Neural cell (in vitro differentiated cells): ENCODE measurements around the gene UBE2D1. TPM values are rescaled to one million over a fixed set of nuclear protein-coding genes. Genes with fewer than 3 reads are reported as not detected.

ENCODE experiments used
- H2AFZ ChIP-seq: fragments of 200-600, 300-800 bp; sonication (generic), shearing (Covaris generic); 2 replicates; pipeline ENCODE4 v1.6.0; 2014; ENCODE audit warnings: low read depth, mild to moderate bottlenecking, antibody characterized with exemption, low read length, moderate library complexity
- H3F3A ChIP-seq: fragments of 200-600 bp; shearing (Covaris generic); 2 replicates; pipeline ENCODE4 v1.6.1; 2016; ENCODE audit warnings: mild to moderate bottlenecking, moderate library complexity, mixed read lengths, antibody characterized with exemption, low read length; ENCODE audit not compliant: insufficient read depth, poor library complexity, severe bottlenecking
- H3K27ac ChIP-seq: fragments of 200-600, 300-800 bp; sonication (generic), shearing (Covaris generic); 2 replicates; pipeline ENCODE4 v1.5.1; 2014; ENCODE audit warnings: mild to moderate bottlenecking, low read length, moderate library complexity
- H3K27me3 ChIP-seq: fragments of 300-800, 200-600 bp; sonication (generic), shearing (Covaris generic); 2 replicates; pipeline ENCODE4 v1.6.0; 2014; ENCODE audit warnings: mild to moderate bottlenecking, low read depth, low read length, moderate library complexity; ENCODE audit not compliant: insufficient read depth
- H3K36me3 ChIP-seq: fragments of 300-800, 200-600 bp; sonication (generic), shearing (Covaris generic); 2 replicates; pipeline ENCODE4 v1.5.1; 2014; ENCODE audit warnings: mild to moderate bottlenecking, antibody characterized with exemption, low read length, moderate library complexity; ENCODE audit not compliant: insufficient read depth
- H3K4me2 ChIP-seq: fragments of 300-800, 200-600 bp; sonication (generic), shearing (Covaris generic); 2 replicates; pipeline ENCODE4 v1.6.0; 2014; ENCODE audit warnings: mild to moderate bottlenecking, low read length
- H3K4me3 ChIP-seq: fragments of 300-800, 200-600 bp; sonication (generic), shearing (Covaris generic); 2 replicates; pipeline ENCODE4 v1.5.1; 2014; ENCODE audit warnings: mild to moderate bottlenecking, low read length, moderate library complexity
- H3K79me2 ChIP-seq: fragments of 200-600 bp; shearing (Covaris generic); replicated peaks from 2 replicates; pipeline ENCODE4 v1.6.0; 2014; ENCODE audit warnings: mild to moderate bottlenecking, low read length, moderate library complexity; ENCODE audit not compliant: insufficient read depth
- H3K9ac ChIP-seq: fragments of 300-800, 200-600 bp; sonication (generic), shearing (Covaris generic); 2 replicates; pipeline ENCODE4 v1.6.1; 2016; ENCODE audit warnings: mild to moderate bottlenecking, low read length, mixed read lengths
- H3K9me2 ChIP-seq: fragments of 200-600 bp; shearing (Covaris generic); 2 replicates; pipeline ENCODE4 v1.6.1; 2016; ENCODE audit warnings: mild to moderate bottlenecking, low read length, mixed read lengths; ENCODE audit not compliant: insufficient read depth
- H3K9me3 ChIP-seq: fragments of 200-600, 300-800 bp; sonication (generic), shearing (Covaris generic); 2 replicates; pipeline ENCODE4 v1.6.1; 2016; ENCODE audit warnings: mild to moderate bottlenecking, mixed run types, low read length, moderate library complexity, mixed read lengths
- H4K20me1 ChIP-seq: fragments of 200-600 bp; shearing (Covaris generic); 2 replicates; pipeline ENCODE4 v1.6.1; 2016; ENCODE audit warnings: mild to moderate bottlenecking, mixed run types; ENCODE audit not compliant: insufficient read depth
- EP300 ChIP-seq: fragments of 450-650 bp; conservative IDR thresholded peaks from 2 replicates; pipeline ENCODE4 v1.6.1; 2014; ENCODE audit warnings: antibody characterized with exemption, mild to moderate bottlenecking, moderate library complexity; ENCODE audit not compliant: poor library complexity, severe bottlenecking
- EZH2 ChIP-seq: fragments of 200-600, 300-800 bp; shearing (Covaris generic), sonication (generic); IDR thresholded peaks from 2 replicates; pipeline ENCODE4 v1.6.1; 2014; ENCODE audit warnings: antibody characterized with exemption, low read length, borderline replicate concordance, mild to moderate bottlenecking; ENCODE audit not compliant: insufficient read depth, poor library complexity, severe bottlenecking
- MXI1 ChIP-seq: fragments of 450-650 bp; conservative IDR thresholded peaks from 2 replicates; pipeline ENCODE4 v1.6.1; 2014; ENCODE audit warnings: antibody characterized with exemption, mild to moderate bottlenecking; ENCODE audit not compliant: poor library complexity, severe bottlenecking
- POLR2AphosphoS5 ChIP-seq: IDR thresholded peaks from 2 replicates; pipeline ENCODE4 v1.6.1; 2012
- RAD21 ChIP-seq: fragments of 450-650 bp; conservative IDR thresholded peaks from 2 replicates; pipeline ENCODE4 v1.6.1; 2014; ENCODE audit warnings: antibody characterized with exemption, mild to moderate bottlenecking, moderate library complexity
- SMC3 ChIP-seq: fragments of 450-650 bp; conservative IDR thresholded peaks from 2 replicates; pipeline ENCODE4 v1.6.1; 2014; ENCODE audit warnings: antibody characterized with exemption, mild to moderate bottlenecking, moderate library complexity; ENCODE audit not compliant: poor library complexity
- TAF1 ChIP-seq: IDR thresholded peaks from 2 replicates; pipeline ENCODE4 v1.6.1; 2012; ENCODE audit warnings: low read depth
- polyA plus RNA-seq: library from polyadenylated mRNA; depleted of rRNA; stranded (reverse); fragments of >200 nt; gene quantifications from 2 replicates; pipeline ENCODE4 v1.2.3, GENCODE V29; 2014
- TF ChIP-seq, protein P1 (sequence below): fragments of 450-650 bp; IDR thresholded peaks from 2 replicates; pipeline ENCODE4 v1.5.1; 2014; ENCODE audit warnings: antibody characterized with exemption, mild to moderate bottlenecking, moderate library complexity; ENCODE audit not compliant: poor library complexity, severe bottlenecking
- TF ChIP-seq, protein P2 (sequence below): IDR thresholded peaks from 2 replicates; pipeline ENCODE4 v1.6.1; 2012; ENCODE audit warnings: borderline replicate concordance

Gene UBE2D1
- polyA plus RNA-seq, 1 donor from 2014 or later, result 89.8 TPM

GRCh38 chr10:58385784-58386112, 50.9 kb downstream of the UBE2D1 start:
- Histone ChIP-seq H3K79me2 (peaks cover 27% of the 10 kb centered on the region), H2AFZ (peak overlapping the region; percentile 81), H3K27ac (peak overlapping the region; percentile 95), H4K20me1 (no peaks in the 10 kb centered on the region), H3F3A (no peaks in the 10 kb centered on the region), H3K36me3 (no peaks in the 10 kb centered on the region), H3K9me2 (no peaks in the 10 kb centered on the region), H3K27me3 (no peaks in the 10 kb centered on the region), H3K9me3 (no peaks in the 10 kb centered on the region), H3K9ac (peak overlapping the region; percentile 95), H3K4me2 (peak overlapping the region; percentile 86), H3K4me3 (peak overlapping the region; percentile 80)
- TF ChIP-seq EP300, result no peak
- TF ChIP-seq, protein P1, sequence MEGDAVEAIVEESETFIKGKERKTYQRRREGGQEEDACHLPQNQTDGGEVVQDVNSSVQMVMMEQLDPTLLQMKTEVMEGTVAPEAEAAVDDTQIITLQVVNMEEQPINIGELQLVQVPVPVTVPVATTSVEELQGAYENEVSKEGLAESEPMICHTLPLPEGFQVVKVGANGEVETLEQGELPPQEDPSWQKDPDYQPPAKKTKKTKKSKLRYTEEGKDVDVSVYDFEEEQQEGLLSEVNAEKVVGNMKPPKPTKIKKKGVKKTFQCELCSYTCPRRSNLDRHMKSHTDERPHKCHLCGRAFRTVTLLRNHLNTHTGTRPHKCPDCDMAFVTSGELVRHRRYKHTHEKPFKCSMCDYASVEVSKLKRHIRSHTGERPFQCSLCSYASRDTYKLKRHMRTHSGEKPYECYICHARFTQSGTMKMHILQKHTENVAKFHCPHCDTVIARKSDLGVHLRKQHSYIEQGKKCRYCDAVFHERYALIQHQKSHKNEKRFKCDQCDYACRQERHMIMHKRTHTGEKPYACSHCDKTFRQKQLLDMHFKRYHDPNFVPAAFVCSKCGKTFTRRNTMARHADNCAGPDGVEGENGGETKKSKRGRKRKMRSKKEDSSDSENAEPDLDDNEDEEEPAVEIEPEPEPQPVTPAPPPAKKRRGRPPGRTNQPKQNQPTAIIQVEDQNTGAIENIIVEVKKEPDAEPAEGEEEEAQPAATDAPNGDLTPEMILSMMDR, result peak; percentile 6

DNA sequence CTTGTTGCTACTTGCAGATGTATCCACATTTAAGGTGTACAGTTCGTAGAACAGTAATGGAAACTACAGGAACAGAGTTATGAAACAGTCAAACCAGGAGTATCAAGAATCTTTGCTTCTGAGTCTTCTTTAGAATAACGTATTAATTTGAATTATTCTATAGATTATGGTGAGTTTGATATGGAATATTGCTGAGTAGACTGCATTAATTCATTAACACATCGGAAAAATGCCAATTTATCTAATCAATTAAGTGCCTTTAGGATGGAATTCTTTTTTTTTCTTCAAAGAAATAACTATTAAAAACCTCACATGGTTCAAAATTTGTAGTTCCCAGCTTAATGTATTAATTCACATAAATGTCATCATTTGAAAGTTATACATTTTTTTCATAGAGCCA, 54.2 kb downstream of the UBE2D1 start:
- H3K9me2 ChIP-seq, result no peaks in the 10 kb centered on the region
- no peaks in the 10 kb centered on the region for H3K9me3 ChIP-seq
- no peaks in the 10 kb centered on the region for H3F3A ChIP-seq
- no peak overlapping the region for H2AFZ ChIP-seq
- H3K27me3 ChIP-seq, result no peaks in the 10 kb centered on the region
- H3K79me2 ChIP-seq, result peaks cover 27% of the 10 kb centered on the region
- TF ChIP-seq MXI1 (no peak), EP300 (no peak), POLR2AphosphoS5 (no peak), EZH2 (no peak), RAD21 (no peak), SMC3 (no peak), TAF1 (no peak)
- TF ChIP-seq, protein P2, sequence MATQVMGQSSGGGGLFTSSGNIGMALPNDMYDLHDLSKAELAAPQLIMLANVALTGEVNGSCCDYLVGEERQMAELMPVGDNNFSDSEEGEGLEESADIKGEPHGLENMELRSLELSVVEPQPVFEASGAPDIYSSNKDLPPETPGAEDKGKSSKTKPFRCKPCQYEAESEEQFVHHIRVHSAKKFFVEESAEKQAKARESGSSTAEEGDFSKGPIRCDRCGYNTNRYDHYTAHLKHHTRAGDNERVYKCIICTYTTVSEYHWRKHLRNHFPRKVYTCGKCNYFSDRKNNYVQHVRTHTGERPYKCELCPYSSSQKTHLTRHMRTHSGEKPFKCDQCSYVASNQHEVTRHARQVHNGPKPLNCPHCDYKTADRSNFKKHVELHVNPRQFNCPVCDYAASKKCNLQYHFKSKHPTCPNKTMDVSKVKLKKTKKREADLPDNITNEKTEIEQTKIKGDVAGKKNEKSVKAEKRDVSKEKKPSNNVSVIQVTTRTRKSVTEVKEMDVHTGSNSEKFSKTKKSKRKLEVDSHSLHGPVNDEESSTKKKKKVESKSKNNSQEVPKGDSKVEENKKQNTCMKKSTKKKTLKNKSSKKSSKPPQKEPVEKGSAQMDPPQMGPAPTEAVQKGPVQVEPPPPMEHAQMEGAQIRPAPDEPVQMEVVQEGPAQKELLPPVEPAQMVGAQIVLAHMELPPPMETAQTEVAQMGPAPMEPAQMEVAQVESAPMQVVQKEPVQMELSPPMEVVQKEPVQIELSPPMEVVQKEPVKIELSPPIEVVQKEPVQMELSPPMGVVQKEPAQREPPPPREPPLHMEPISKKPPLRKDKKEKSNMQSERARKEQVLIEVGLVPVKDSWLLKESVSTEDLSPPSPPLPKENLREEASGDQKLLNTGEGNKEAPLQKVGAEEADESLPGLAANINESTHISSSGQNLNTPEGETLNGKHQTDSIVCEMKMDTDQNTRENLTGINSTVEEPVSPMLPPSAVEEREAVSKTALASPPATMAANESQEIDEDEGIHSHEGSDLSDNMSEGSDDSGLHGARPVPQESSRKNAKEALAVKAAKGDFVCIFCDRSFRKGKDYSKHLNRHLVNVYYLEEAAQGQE, result no peak
- TF ChIP-seq, protein P1, result no peak
- peaks cover 3% of the 10 kb centered on the region for H3K36me3 ChIP-seq
- H3K9ac ChIP-seq, result no peak overlapping the region
- peak overlapping the region; percentile 7 for H3K4me2 ChIP-seq
- H3K27ac ChIP-seq, result no peak overlapping the region
- no peak overlapping the region for H3K4me3 ChIP-seq
- no peaks in the 10 kb centered on the region for H4K20me1 ChIP-seq
